Fibroblast of villous mesenchyme (primary cell): ENCODE data around the gene RTN4RL2. TPM values are rescaled to one million over a fixed set of nuclear protein-coding genes. Genes with fewer than 3 reads are reported as not detected.
A peak's percentile ranks its signal among the peaks of the same experiment; 100 is the strongest.
"Not testable (repeated sequence)": the region's sequence is repeated elsewhere in the genome, so short reads cannot be mapped to it uniquely, and the experiment has no call there.

ENCODE experiments used
- DNase-seq: peaks from one replicate; pipeline ENCODE4 v3.0.0-alpha.2; 2010; ENCODE audit warnings: low read depth
- H3K4me3 ChIP-seq: 2 replicates; pipeline ENCODE4 v1.5.1; 2011; ENCODE audit warnings: low read depth, mild to moderate bottlenecking, low read length
- CTCF ChIP-seq: IDR thresholded peaks from 2 replicates; pipeline ENCODE4 v1.5.1; 2012; ENCODE audit warnings: low read depth, mild to moderate bottlenecking, low read length; ENCODE audit not compliant: insufficient read depth
- total RNA-seq: library from RNA; depleted of rRNA; stranded (reverse); fragments of >200 nt; gene quantifications from 2 replicates; pipeline ENCODE4 v1.2.3, GENCODE V29; 2012

RTN4RL2 gene
- total RNA-seq, 1 donor: not detected

GRCh38 chr11:57439786-57440185 is 20.5 kb upstream of the RTN4RL2 start:
- TF ChIP-seq CTCF: no peak
- H3K4me3 ChIP-seq: no peak overlapping the region
- DNase-seq: no peak

GRCh38 chr11:57440744-57441414 is 19.4 kb upstream of the RTN4RL2 start:
- DNase-seq: no peak
- no peak for TF ChIP-seq CTCF
- no peak overlapping the region for H3K4me3 ChIP-seq

GRCh38 chr11:57444362-57445121 is 15.8 kb upstream of the RTN4RL2 start:
- TF ChIP-seq CTCF: no peak
- peak; percentile 63 for DNase-seq
- H3K4me3 ChIP-seq: no peak overlapping the region

GRCh38 chr11:57445122-57445394 is 15.3 kb upstream of the RTN4RL2 start:
- DNase-seq, H3K4me3 ChIP-seq: not testable (repeated sequence)

GRCh38 chr11:57446055-57446454 is 14.3 kb upstream of the RTN4RL2 start:
- TF ChIP-seq CTCF: no peak
- DNase-seq: no peak
- H3K4me3 ChIP-seq: no peak overlapping the region

GRCh38 chr11:57453543-57454177 is 6.7 kb upstream of the RTN4RL2 start:
- no peak overlapping the region for H3K4me3 ChIP-seq
- TF ChIP-seq CTCF: no peak
- DNase-seq: no peak

- peak; percentile 99 for TF ChIP-seq CTCF
- DNase-seq: peak; percentile 84
- no peak overlapping the region for H3K4me3 ChIP-seq
Measured at GRCh38 chr11:57456960-57457642, 3.2 kb upstream of the RTN4RL2 start.
